Measurements from ENCODE around the gene PCDH9.

Gene PCDH9

GRCh38 chr13:66365101-66365500, 865.0 kb downstream of the PCDH9 start:
- Histone ChIP-seq H3K27me3 (ENCODE audit: control insufficient read depth, insufficient read depth, low read length, poor library complexity, severe bottlenecking) (no peaks in the 10 kb centered on the region), H3K27ac (ENCODE audit: insufficient read depth, low read depth, low read length, poor library complexity, severe bottlenecking) (no peak overlapping the region), H3K36me3 (ENCODE audit: control insufficient read depth, insufficient read depth, low read length) (no peaks in the 10 kb centered on the region), H3K9me3 (ENCODE audit: control insufficient read depth, low read length) (no peaks in the 10 kb centered on the region), H3K4me1 (ENCODE audit: control insufficient read depth, insufficient read depth, low read length) (no peaks in the 10 kb centered on the region), H3K4me3 (ENCODE audit: insufficient read depth, low read depth, low read length) (no peak overlapping the region)
- WGBS, 2 experiments: 93 to 94% methylated on average over 3 of the region's 3 CpGs

GRCh38 chr13:66364346-66364745, 865.8 kb downstream of the PCDH9 start:
- Histone ChIP-seq H3K4me3 (ENCODE audit: insufficient read depth, low read depth, low read length) (no peak overlapping the region), H3K4me1 (ENCODE audit: control insufficient read depth, insufficient read depth, low read length) (no peaks in the 10 kb centered on the region), H3K27me3 (ENCODE audit: control insufficient read depth, insufficient read depth, low read length, poor library complexity, severe bottlenecking) (no peaks in the 10 kb centered on the region), H3K27ac (ENCODE audit: insufficient read depth, low read depth, low read length, poor library complexity, severe bottlenecking) (no peak overlapping the region), H3K9me3 (ENCODE audit: control insufficient read depth, low read length) (no peaks in the 10 kb centered on the region), H3K36me3 (ENCODE audit: control insufficient read depth, insufficient read depth, low read length) (no peaks in the 10 kb centered on the region)

GRCh38 chr13:66362485-66362884, 867.7 kb downstream of the PCDH9 start:
- Histone ChIP-seq H3K4me3 (ENCODE audit: insufficient read depth, low read depth, low read length) (no peak overlapping the region), H3K27ac (ENCODE audit: insufficient read depth, low read depth, low read length, poor library complexity, severe bottlenecking) (no peak overlapping the region), H3K36me3 (ENCODE audit: control insufficient read depth, insufficient read depth, low read length) (no peaks in the 10 kb centered on the region), H3K4me1 (ENCODE audit: control insufficient read depth, insufficient read depth, low read length) (no peaks in the 10 kb centered on the region), H3K27me3 (ENCODE audit: control insufficient read depth, insufficient read depth, low read length, poor library complexity, severe bottlenecking) (no peaks in the 10 kb centered on the region), H3K9me3 (ENCODE audit: control insufficient read depth, low read length) (no peaks in the 10 kb centered on the region)
- WGBS, 2 experiments: 100% methylated on average over 1 of the region's 1 CpG

GRCh38 chr13:66359910-66360552, 870.1 kb downstream of the PCDH9 start:
- H3K9me3 ChIP-seq (ENCODE audit: control insufficient read depth, low read length): no peaks in the 10 kb centered on the region
- no peak overlapping the region for H3K4me3 ChIP-seq (ENCODE audit: insufficient read depth, low read depth, low read length)
- no peaks in the 10 kb centered on the region for H3K27me3 ChIP-seq (ENCODE audit: control insufficient read depth, insufficient read depth, low read length, poor library complexity, severe bottlenecking)
- no peaks in the 10 kb centered on the region for H3K36me3 ChIP-seq (ENCODE audit: control insufficient read depth, insufficient read depth, low read length)
- H3K27ac ChIP-seq (ENCODE audit: insufficient read depth, low read depth, low read length, poor library complexity, severe bottlenecking): no peak overlapping the region
- no peaks in the 10 kb centered on the region for H3K4me1 ChIP-seq (ENCODE audit: control insufficient read depth, insufficient read depth, low read length)
- 94 to 96% methylated on average over 4 of the region's 5 CpGs for WGBS, 2 experiments

- 99 to 100% methylated on average over 2 to 3 of the region's 3 CpGs for WGBS, 2 experiments
- no peaks in the 10 kb centered on the region for H3K27me3 ChIP-seq (ENCODE audit: control insufficient read depth, insufficient read depth, low read length, poor library complexity, severe bottlenecking)
- H3K27ac ChIP-seq (ENCODE audit: insufficient read depth, low read depth, low read length, poor library complexity, severe bottlenecking): no peak overlapping the region
- H3K9me3 ChIP-seq (ENCODE audit: control insufficient read depth, low read length): no peaks in the 10 kb centered on the region
- no peak overlapping the region for H3K4me3 ChIP-seq (ENCODE audit: insufficient read depth, low read depth, low read length)
- H3K36me3 ChIP-seq (ENCODE audit: control insufficient read depth, insufficient read depth, low read length): no peaks in the 10 kb centered on the region
- no peaks in the 10 kb centered on the region for H3K4me1 ChIP-seq (ENCODE audit: control insufficient read depth, insufficient read depth, low read length)
Measured at GRCh38 chr13:66359393-66359792, 870.7 kb downstream of the PCDH9 start.

- Histone ChIP-seq H3K4me1 (ENCODE audit: control insufficient read depth, insufficient read depth, low read length) (no peaks in the 10 kb centered on the region), H3K27me3 (ENCODE audit: control insufficient read depth, insufficient read depth, low read length, poor library complexity, severe bottlenecking) (no peaks in the 10 kb centered on the region), H3K36me3 (ENCODE audit: control insufficient read depth, insufficient read depth, low read length) (no peaks in the 10 kb centered on the region), H3K9me3 (ENCODE audit: control insufficient read depth, low read length) (no peaks in the 10 kb centered on the region), H3K4me3 (ENCODE audit: insufficient read depth, low read depth, low read length) (no peak overlapping the region), H3K27ac (ENCODE audit: insufficient read depth, low read depth, low read length, poor library complexity, severe bottlenecking) (no peak overlapping the region)
Measured at GRCh38 chr13:66358564-66358963, 871.6 kb downstream of the PCDH9 start.

DNA sequence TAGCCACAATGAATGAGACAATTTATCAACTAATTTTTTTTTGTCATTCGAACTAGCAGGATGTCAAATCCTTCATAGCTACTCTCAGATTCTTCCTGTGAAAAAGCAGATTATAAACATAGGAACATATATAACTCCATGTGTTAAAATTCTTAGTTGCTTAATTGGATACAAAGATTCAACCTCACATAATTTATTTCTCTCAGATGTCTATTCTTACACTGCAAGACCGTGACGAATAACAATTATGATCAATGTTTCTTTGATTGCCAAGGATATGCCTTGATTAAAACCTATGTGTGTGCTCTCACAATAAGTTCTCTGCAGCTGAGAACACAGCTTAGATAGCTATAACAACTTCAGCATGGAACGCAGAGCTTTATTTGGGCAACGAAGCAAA, 872.7 kb downstream of the PCDH9 start:
- no peak overlapping the region for H3K27ac ChIP-seq (ENCODE audit: insufficient read depth, low read depth, low read length, poor library complexity, severe bottlenecking)
- H3K27me3 ChIP-seq (ENCODE audit: control insufficient read depth, insufficient read depth, low read length, poor library complexity, severe bottlenecking): no peaks in the 10 kb centered on the region
- WGBS, 2 experiments: 96 to 100% methylated on average over 3 to 4 of the region's 5 CpGs
- H3K4me3 ChIP-seq (ENCODE audit: insufficient read depth, low read depth, low read length): no peak overlapping the region
- no peaks in the 10 kb centered on the region for H3K4me1 ChIP-seq (ENCODE audit: control insufficient read depth, insufficient read depth, low read length)
- H3K9me3 ChIP-seq (ENCODE audit: control insufficient read depth, low read length): no peaks in the 10 kb centered on the region
- H3K36me3 ChIP-seq (ENCODE audit: control insufficient read depth, insufficient read depth, low read length): no peaks in the 10 kb centered on the region

DNA sequence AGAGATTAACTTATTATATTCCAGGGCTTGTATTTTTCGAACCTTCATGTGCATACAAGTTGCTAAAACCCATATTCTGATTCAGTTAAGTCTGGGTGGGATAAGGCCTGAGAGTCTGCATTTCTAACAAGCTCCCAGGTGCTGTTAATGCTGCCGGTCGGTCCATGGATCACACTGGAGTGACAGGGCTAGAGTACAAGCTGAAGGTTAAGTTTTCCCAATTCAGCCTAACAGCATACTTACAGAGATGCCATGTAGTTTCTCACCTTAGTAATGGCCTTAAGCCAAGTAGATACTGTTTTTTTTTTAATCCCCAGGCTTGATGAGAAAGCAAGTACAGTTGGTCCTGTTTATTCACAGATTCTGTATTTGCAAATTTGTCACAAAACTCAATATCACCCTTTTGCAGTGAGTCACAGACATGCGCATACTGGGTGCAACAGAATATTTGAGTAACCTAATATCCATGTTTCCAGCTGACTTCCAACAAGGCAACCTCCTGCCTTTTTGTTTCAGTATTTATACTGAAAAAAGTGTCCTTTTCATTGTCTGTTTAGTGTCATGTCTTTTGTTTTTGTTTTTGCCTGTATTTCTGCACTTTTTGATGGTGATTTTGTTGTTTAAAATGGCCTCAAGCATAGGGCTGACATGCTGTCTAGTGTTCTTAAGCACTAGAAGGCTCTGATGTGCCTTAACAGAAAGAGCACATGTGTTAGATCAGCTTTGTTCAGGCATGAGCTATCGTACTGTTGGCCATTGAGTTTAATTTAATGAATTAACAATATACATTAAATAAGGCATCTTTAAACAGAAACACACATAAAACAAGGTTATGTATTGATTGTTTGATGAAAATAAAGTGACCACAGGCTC, 875.0 kb downstream of the PCDH9 start:
- 92 to 93% methylated on average over 4 of the region's 5 CpGs for WGBS, 2 experiments
- Histone ChIP-seq H3K4me1 (ENCODE audit: control insufficient read depth, insufficient read depth, low read length) (no peaks in the 10 kb centered on the region), H3K4me3 (ENCODE audit: insufficient read depth, low read depth, low read length) (no peak overlapping the region), H3K27me3 (ENCODE audit: control insufficient read depth, insufficient read depth, low read length, poor library complexity, severe bottlenecking) (no peaks in the 10 kb centered on the region), H3K36me3 (ENCODE audit: control insufficient read depth, insufficient read depth, low read length) (no peaks in the 10 kb centered on the region), H3K27ac (ENCODE audit: insufficient read depth, low read depth, low read length, poor library complexity, severe bottlenecking) (no peak overlapping the region), H3K9me3 (ENCODE audit: control insufficient read depth, low read length) (no peaks in the 10 kb centered on the region)

GRCh38 chr13:66353664-66354063, 876.5 kb downstream of the PCDH9 start:
- no peak overlapping the region for H3K27ac ChIP-seq (ENCODE audit: insufficient read depth, low read depth, low read length, poor library complexity, severe bottlenecking)
- no peak overlapping the region for H3K4me3 ChIP-seq (ENCODE audit: insufficient read depth, low read depth, low read length)
- WGBS, 2 experiments: 67% methylated on average over 2 of the region's 2 CpGs; no CpG with 5 or more reads in 1 of the 2 experiments
- no peaks in the 10 kb centered on the region for H3K36me3 ChIP-seq (ENCODE audit: control insufficient read depth, insufficient read depth, low read length)
- H3K9me3 ChIP-seq (ENCODE audit: control insufficient read depth, low read length): no peaks in the 10 kb centered on the region
- no peaks in the 10 kb centered on the region for H3K27me3 ChIP-seq (ENCODE audit: control insufficient read depth, insufficient read depth, low read length, poor library complexity, severe bottlenecking)
- no peaks in the 10 kb centered on the region for H3K4me1 ChIP-seq (ENCODE audit: control insufficient read depth, insufficient read depth, low read length)

DNA sequence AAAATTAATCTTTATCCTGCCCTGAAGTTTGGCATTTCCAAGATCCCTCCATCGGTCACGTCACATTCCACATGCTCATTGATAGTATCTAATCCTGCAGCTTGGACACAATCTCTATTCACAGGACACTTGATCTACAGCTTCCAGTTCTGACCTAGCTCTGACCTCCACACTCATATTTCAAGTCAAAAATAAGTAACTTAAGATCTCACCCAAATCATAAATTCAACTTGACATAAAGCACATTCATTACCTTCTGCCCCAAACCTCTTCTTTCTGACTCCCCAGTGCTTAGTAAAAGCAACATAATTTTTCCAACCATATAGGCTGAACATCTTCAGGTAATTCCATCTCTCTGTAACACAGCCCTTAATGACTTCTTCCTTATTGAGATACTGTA, 880.2 kb downstream of the PCDH9 start:
- Histone ChIP-seq H3K4me1 (ENCODE audit: control insufficient read depth, insufficient read depth, low read length) (peaks cover 4% of the 10 kb centered on the region), H3K36me3 (ENCODE audit: control insufficient read depth, insufficient read depth, low read length) (no peaks in the 10 kb centered on the region), H3K27ac (ENCODE audit: insufficient read depth, low read depth, low read length, poor library complexity, severe bottlenecking) (no peak overlapping the region), H3K4me3 (ENCODE audit: insufficient read depth, low read depth, low read length) (no peak overlapping the region), H3K27me3 (ENCODE audit: control insufficient read depth, insufficient read depth, low read length, poor library complexity, severe bottlenecking) (no peaks in the 10 kb centered on the region), H3K9me3 (ENCODE audit: control insufficient read depth, low read length) (no peaks in the 10 kb centered on the region)
- WGBS, 2 experiments: 95 to 96% methylated on average over 2 of the region's 2 CpGs

All from ectodermal cell (in vitro differentiated cells).